ENCODE results near the gene ANP32D. TPM values are rescaled to one million over a fixed set of nuclear protein-coding genes. Genes with fewer than 3 reads are reported as not detected.
"Not testable (repeated sequence)": the region's sequence is repeated elsewhere in the genome, so short reads cannot be mapped to it uniquely, and the experiment has no call there.

The ANP32D gene
- not detected for total RNA-seq

GRCh38 chr12:48472259-48472658 is at the start of gene ANP32D:
Gene ANP32D, plus strand, starts transcription at chr12:48472559. Its CDS starts 106 bp downstream, at chr12:48472665.
- Histone ChIP-seq H3K27me3 (no peaks in the 10 kb centered on the region), H3K9me3 (peaks cover 8 to 9% of the 10 kb centered on the region in 2 donors), H3K4me3 (no peak within 1 kb of the TSS), H3K4me1 (no peaks in the 10 kb centered on the region), H3K36me3 (no peaks in the 10 kb centered on the region), H3K27ac (no peak within 1 kb of the TSS)
- TF ChIP-seq CTCF (IDR thresholded peaks at IDR 0.05) (no peak), POLR2AphosphoS5 (IDR thresholded peaks at IDR 0.05) (no peak), POLR2A (IDR thresholded peaks at IDR 0.05) (no peak), EP300 (IDR thresholded peaks at IDR 0.05; ENCODE audit: low read depth) (no peak)
- intact Hi-C loops (cut with DNase I; ENCODE audit: low total_unique reads) (no loop called here), in situ Hi-C loops (cut with MboI; ENCODE audit: low pct_ligation_motif_present in 1 of 4, low pct_unique_long_range_greater_than_20kb in 1 of 4, low sequenced_read_pairs in 3 of 4) (no loop called here)
- 88 to 96% methylated on average over 6 to 7 of the region's 7 CpGs for WGBS, 2 donors (ENCODE audit: low coverage in 1 of 2)
- DNase-seq, result no peak

DNA sequence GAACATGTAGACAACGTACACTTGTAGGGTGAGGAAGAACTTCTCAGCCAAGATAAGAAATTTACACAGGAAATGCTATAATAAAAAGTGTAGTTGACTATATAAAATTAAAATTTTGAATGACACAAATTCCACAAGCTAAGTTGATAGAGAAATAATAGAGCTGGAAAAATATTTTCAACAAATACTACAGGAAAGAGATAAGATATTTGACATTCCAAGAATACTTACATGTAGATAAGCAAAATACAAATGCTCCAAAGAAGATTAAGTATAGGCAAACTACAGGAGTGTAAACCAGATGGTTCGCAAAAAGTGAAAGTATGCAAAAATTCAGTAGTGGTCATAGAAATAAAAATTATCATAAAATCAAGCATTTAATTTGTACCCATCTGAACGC is 49.2 kb upstream of the ANP32D start:
- intact Hi-C loops (cut with DNase I; ENCODE audit: low total_unique reads), result no loop called here

GRCh38 chr12:48424644-48425043 is 47.7 kb upstream of the ANP32D start:
- no peak overlapping the region for H3K27ac ChIP-seq
- no peaks in the 10 kb centered on the region for H3K36me3 ChIP-seq
- TF ChIP-seq CTCF (IDR thresholded peaks at IDR 0.05) (no peak), EP300 (IDR thresholded peaks at IDR 0.05; ENCODE audit: low read depth) (no peak)
- 74 to 82% methylated on average over 1 of the region's 1 CpG for WGBS, 2 donors (ENCODE audit: low coverage in 1 of 2)
- no peaks in the 10 kb centered on the region for H3K27me3 ChIP-seq
- DNase-seq, result no peak
- intact Hi-C loops (cut with DNase I; ENCODE audit: low total_unique reads), result no loop called here
- H3K4me1 ChIP-seq, result no peaks in the 10 kb centered on the region
- H3K9me3 ChIP-seq, result no peaks in the 10 kb centered on the region
- no peak overlapping the region for H3K4me3 ChIP-seq
- in situ Hi-C loops (cut with MboI; ENCODE audit: low pct_ligation_motif_present in 1 of 4, low pct_unique_long_range_greater_than_20kb in 1 of 4, low sequenced_read_pairs in 3 of 4), result no loop called here

More for the DNA sequence above, 49.2 kb upstream of the ANP32D start:
- Histone ChIP-seq H3K4me1 (no peaks in the 10 kb centered on the region), H3K4me3 (no peak overlapping the region), H3K36me3 (no peaks in the 10 kb centered on the region), H3K9me3 (no peaks in the 10 kb centered on the region), H3K27me3 (no peaks in the 10 kb centered on the region), H3K27ac (no peak overlapping the region)
- WGBS, 2 donors (ENCODE audit: low coverage in 1 of 2), result 53 to 56% methylated on average over 3 of the region's 3 CpGs
- in situ Hi-C loops (cut with MboI; ENCODE audit: low pct_ligation_motif_present in 1 of 4, low pct_unique_long_range_greater_than_20kb in 1 of 4, low sequenced_read_pairs in 3 of 4), result no loop called here
- DNase-seq, result no peak
- TF ChIP-seq POLR2AphosphoS5 (IDR thresholded peaks at IDR 0.05) (no peak), EP300 (IDR thresholded peaks at IDR 0.05; ENCODE audit: low read depth) (no peak), POLR2A (IDR thresholded peaks at IDR 0.05) (no peak), CTCF (IDR thresholded peaks at IDR 0.05) (no peak)

- DNase-seq; intact Hi-C loops (cut with DNase I; ENCODE audit: low total_unique reads); H3K27ac ChIP-seq; H3K4me3 ChIP-seq; H3K9me3 ChIP-seq; H3K36me3 ChIP-seq; H3K4me1 ChIP-seq; in situ Hi-C loops (cut with MboI; ENCODE audit: low pct_ligation_motif_present in 1 of 4, low pct_unique_long_range_greater_than_20kb in 1 of 4, low sequenced_read_pairs in 3 of 4); H3K27me3 ChIP-seq: not testable (repeated sequence)
- 84% methylated on average over 10 of the region's 10 CpGs; no CpG with 5 or more reads in 1 of the 2 donors for WGBS, 2 donors (ENCODE audit: low coverage in 1 of 2)
These were observed 38.3 kb upstream of the ANP32D start for GRCh38 chr12:48434016-48434415.

DNA sequence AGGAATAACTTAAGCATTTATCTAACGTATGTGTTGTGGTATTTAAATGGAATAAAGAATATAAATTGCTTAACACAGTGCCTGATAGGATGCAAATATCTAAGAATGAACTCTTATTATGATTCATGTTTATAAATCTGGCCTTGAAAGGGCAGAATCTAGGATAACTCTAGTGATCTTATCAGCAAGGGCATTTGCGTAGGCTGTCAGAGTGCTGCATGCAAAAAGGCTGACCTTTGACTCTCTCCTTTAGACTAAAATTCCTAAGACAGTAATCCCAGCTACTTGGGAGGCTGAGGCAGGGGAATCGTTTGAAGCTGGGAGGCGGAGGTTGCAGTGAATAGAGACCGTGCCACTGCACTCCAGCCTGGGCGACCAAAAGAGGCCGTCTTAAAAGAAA is 31.3 kb upstream of the ANP32D start:
- 61 to 68% methylated on average over 4 to 7 of the region's 7 CpGs for WGBS, 2 donors (ENCODE audit: low coverage in 1 of 2)
- DNase-seq, result no peak
- no peak for TF ChIP-seq POLR2AphosphoS5 (IDR thresholded peaks at IDR 0.05)
- TF ChIP-seq CTCF (IDR thresholded peaks at IDR 0.05), result no peak
- TF ChIP-seq POLR2A (IDR thresholded peaks at IDR 0.05), result no peak
- no peak for TF ChIP-seq EP300 (IDR thresholded peaks at IDR 0.05; ENCODE audit: low read depth)
- Histone ChIP-seq H3K4me1 (no peaks in the 10 kb centered on the region), H3K36me3 (no peaks in the 10 kb centered on the region), H3K27me3 (no peaks in the 10 kb centered on the region), H3K9me3 (no peaks in the 10 kb centered on the region), H3K27ac (no peak overlapping the region), H3K4me3 (no peak overlapping the region)
- in situ Hi-C loops (cut with MboI; ENCODE audit: low pct_ligation_motif_present in 1 of 4, low pct_unique_long_range_greater_than_20kb in 1 of 4, low sequenced_read_pairs in 3 of 4), result no loop called here
- intact Hi-C loops (cut with DNase I; ENCODE audit: low total_unique reads), result no loop called here
